C4-2B (cell line): ENCODE measurements around the gene CCDC85C.

ENCODE experiments used
- CTCF ChIP-seq: fragments of 450-650 bp; conservative IDR thresholded peaks from 2 replicates; pipeline ENCODE4 v1.5.1; 2017; ENCODE audit warnings: mild to moderate bottlenecking
- ZFX ChIP-seq: fragments of 450-650 bp; IDR thresholded peaks from 2 replicates; pipeline ENCODE4 v1.6.1; 2017

DNA sequence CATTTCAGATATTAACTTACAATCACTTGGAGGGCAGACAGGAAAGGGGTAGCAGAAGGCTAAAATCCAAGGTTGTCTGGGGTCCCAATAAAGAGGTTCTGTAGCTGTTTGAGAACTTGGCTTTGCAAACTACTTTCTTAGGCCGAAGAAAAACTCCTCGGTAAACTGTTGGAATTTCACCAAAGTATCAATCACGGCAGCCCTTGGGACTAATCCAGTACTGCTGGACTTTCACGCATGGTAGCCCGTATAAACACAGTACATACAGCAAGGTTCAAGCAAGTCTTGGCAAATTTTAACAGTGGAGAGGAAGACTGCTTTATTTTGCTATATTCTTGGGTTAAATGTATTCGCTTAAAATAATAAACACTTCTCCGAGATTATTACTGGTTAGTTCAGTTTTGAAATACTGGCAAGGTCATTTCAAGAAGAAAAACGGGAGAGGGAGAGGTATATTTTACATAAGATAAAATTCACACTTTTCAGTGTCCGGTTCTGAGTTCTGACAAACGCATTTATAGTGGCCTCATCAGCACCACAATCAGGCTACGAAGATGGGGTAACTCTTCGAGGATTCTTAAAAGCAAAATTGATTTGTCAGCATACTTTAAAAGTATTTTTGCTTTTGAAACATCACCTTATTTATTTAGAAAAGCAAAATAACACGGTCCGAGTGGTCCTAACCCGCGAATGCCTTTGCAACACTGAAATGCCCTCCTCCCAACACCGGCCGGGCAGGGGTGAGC lies 124.7 kb downstream of the CCDC85C start:
- TF ChIP-seq CTCF, result no peak
- no peak for TF ChIP-seq ZFX
